BE2C (cell line): ENCODE results near the gene BYSL.

ENCODE experiments used
- DNase-seq: peaks from one replicate; pipeline ENCODE4 v3.0.0-alpha.2; 2020
- H3K27me3 ChIP-seq: fragments of 250-450 bp; sonication (Bioruptor Pico); 2 replicates; pipeline ENCODE4 v1.5.1; 2020; ENCODE audit warnings: mild to moderate bottlenecking
- H3K36me3 ChIP-seq: fragments of 250-450 bp; sonication (Bioruptor Pico); 2 replicates; pipeline ENCODE4 v1.5.1; 2020; ENCODE audit warnings: mild to moderate bottlenecking
- H3K4me1 ChIP-seq: fragments of 250-450 bp; sonication (Bioruptor Pico); 2 replicates; pipeline ENCODE4 v1.5.1; 2020
- H3K4me3 ChIP-seq: 2 replicates; pipeline ENCODE4 v1.5.1; 2011; ENCODE audit warnings: low read depth, low read length
- H3K9me3 ChIP-seq: fragments of 250-450 bp; sonication (Bioruptor Pico); 2 replicates; pipeline ENCODE4 v1.5.1; 2020
- TF ChIP-seq, protein P1 (sequence below): IDR thresholded peaks from 2 replicates; pipeline ENCODE4 v1.5.1; 2012; ENCODE audit warnings: mild to moderate bottlenecking, low read depth, low read length

BYSL gene

DNA sequence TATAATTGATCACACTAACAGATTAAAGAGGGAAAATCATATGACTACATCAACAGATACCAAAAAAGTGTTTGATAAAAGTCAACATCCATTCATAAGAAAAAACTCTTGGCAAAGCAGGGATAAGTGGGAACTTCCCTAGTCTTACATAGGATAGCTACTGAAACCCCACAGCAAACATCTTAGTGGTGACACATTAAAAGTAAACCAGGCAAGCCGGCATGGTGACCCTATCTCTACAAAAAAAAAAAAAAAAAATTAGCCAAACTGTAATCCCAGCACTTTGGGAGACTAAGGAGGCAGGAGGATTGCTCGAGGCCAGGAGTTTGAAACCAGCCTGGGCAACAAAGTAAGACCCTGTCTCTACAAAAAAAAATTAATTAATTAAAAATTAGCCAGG lies 34.1 kb downstream of the BYSL start:
- Histone ChIP-seq H3K4me1 (no peaks in the 10 kb centered on the region), H3K9me3 (no peaks in the 10 kb centered on the region), H3K27me3 (no peaks in the 10 kb centered on the region), H3K4me3 (no peak overlapping the region), H3K36me3 (no peaks in the 10 kb centered on the region)
- no peak for DNase-seq
- TF ChIP-seq, protein P1, sequence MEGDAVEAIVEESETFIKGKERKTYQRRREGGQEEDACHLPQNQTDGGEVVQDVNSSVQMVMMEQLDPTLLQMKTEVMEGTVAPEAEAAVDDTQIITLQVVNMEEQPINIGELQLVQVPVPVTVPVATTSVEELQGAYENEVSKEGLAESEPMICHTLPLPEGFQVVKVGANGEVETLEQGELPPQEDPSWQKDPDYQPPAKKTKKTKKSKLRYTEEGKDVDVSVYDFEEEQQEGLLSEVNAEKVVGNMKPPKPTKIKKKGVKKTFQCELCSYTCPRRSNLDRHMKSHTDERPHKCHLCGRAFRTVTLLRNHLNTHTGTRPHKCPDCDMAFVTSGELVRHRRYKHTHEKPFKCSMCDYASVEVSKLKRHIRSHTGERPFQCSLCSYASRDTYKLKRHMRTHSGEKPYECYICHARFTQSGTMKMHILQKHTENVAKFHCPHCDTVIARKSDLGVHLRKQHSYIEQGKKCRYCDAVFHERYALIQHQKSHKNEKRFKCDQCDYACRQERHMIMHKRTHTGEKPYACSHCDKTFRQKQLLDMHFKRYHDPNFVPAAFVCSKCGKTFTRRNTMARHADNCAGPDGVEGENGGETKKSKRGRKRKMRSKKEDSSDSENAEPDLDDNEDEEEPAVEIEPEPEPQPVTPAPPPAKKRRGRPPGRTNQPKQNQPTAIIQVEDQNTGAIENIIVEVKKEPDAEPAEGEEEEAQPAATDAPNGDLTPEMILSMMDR: no peak

DNA sequence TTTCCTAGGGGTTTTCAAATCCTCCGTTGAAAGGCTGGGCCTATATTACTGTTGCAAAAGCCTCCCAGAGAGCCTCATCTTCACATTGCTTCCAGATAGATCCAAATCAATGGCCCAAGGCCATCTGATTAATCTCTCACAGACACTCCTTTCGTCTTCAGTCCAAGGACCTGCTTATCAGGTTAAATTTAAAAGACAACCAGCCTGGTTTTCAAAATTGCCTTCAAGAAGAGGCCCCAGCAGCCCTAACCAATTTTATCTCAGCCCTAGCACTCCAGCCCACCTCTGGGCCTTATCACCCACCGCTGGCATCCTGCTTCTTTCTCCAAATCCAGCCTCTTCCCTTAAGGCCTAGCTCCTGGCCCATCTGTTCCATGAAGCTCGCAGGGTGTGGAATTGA lies 35.8 kb downstream of the BYSL start:
- H3K9me3 ChIP-seq: no peaks in the 10 kb centered on the region
- H3K4me1 ChIP-seq: no peaks in the 10 kb centered on the region
- no peaks in the 10 kb centered on the region for H3K36me3 ChIP-seq
- no peak overlapping the region for H3K4me3 ChIP-seq
- no peaks in the 10 kb centered on the region for H3K27me3 ChIP-seq
- TF ChIP-seq, protein P1: no peak
- no peak for DNase-seq

DNA sequence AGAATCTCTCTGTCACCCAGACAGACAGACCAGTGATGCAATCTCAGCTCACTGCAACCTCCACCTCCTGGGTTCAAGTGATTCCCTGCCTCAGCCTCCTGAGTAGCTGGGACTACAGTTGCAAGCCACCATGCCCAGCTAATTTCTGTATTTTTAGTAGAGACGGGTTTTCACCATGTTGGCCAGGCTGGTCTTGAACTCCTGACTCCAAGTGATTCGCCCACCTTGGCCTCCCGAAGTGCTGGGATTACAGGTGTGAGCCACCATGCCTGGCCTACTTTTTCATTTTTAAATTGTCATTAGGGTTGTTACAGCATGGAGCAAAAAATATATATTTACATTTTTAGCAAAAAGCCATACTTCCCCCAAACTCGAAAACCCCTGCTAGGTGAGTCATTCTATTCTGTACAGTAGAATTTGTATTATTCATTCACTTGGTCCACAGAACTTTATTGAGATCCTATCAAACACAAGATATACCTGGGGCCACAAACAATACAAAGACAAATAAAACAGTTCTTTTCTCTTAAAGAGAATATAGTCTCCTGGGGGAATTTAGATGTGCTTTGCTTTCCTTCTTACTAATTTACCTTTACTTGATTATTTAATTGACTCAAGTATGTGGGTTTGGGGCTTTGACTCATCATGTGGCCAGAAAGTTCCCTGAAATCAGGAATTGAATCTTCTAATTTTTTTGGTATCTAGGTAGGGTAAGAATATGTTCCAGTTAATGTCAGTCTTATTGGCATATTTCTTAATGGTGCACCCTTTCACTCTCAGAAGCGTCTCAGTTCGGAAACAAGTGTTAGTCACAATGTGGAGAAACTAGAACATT lies 36.9 kb downstream of the BYSL start:
- no peaks in the 10 kb centered on the region for H3K36me3 ChIP-seq

DNA sequence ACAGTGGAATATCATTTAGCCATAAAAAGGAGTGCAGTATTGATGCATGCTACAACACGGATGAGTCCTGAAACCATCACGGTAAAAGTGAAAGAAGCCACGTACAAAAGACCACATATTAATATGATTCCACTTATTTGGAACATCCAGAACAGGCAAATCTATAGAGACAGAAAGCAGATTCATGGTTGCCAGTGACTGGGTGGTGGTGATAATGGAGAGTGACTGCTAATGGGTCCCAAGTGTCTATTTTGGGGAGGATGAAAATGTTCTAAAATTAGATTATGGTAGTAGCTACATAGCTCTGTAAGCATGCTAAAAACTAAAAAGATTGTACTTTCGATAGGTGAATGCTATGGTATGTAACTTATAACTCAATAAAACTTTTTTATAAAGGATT lies 38.7 kb downstream of the BYSL start:
- Histone ChIP-seq H3K27me3 (no peaks in the 10 kb centered on the region), H3K4me1 (no peaks in the 10 kb centered on the region), H3K36me3 (no peaks in the 10 kb centered on the region), H3K4me3 (no peak overlapping the region), H3K9me3 (no peaks in the 10 kb centered on the region)
- TF ChIP-seq, protein P1: no peak
- no peak for DNase-seq

More for the DNA sequence above, 36.9 kb downstream of the BYSL start:
- H3K27me3 ChIP-seq: no peaks in the 10 kb centered on the region
- H3K4me3 ChIP-seq: no peak overlapping the region
- DNase-seq: no peak
- TF ChIP-seq, protein P1: no peak
- no peaks in the 10 kb centered on the region for H3K4me1 ChIP-seq
- H3K9me3 ChIP-seq: no peaks in the 10 kb centered on the region

DNA sequence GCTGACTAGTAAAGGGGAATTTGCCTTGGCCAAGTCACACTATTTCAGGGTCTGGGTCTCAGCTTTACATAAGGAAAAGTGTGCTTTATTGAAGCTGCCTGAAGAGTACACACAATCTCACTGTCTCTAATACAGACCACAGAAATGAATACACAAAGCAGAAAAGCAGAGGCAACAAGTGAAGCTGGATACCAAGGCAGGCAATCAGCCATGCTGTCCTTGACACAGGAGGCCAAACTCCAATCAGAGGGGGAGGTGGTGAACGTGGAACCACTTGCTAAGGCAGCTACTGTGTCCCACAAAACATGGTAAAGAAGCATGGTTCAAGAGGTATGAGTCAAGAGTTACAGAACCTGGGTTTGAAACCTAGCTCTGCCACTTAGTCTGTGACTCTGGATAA lies 42.1 kb downstream of the BYSL start:
- Histone ChIP-seq H3K4me3 (no peak overlapping the region), H3K9me3 (no peaks in the 10 kb centered on the region), H3K4me1 (no peaks in the 10 kb centered on the region), H3K27me3 (no peaks in the 10 kb centered on the region), H3K36me3 (no peaks in the 10 kb centered on the region)
- TF ChIP-seq, protein P1: no peak
- DNase-seq: no peak

DNA sequence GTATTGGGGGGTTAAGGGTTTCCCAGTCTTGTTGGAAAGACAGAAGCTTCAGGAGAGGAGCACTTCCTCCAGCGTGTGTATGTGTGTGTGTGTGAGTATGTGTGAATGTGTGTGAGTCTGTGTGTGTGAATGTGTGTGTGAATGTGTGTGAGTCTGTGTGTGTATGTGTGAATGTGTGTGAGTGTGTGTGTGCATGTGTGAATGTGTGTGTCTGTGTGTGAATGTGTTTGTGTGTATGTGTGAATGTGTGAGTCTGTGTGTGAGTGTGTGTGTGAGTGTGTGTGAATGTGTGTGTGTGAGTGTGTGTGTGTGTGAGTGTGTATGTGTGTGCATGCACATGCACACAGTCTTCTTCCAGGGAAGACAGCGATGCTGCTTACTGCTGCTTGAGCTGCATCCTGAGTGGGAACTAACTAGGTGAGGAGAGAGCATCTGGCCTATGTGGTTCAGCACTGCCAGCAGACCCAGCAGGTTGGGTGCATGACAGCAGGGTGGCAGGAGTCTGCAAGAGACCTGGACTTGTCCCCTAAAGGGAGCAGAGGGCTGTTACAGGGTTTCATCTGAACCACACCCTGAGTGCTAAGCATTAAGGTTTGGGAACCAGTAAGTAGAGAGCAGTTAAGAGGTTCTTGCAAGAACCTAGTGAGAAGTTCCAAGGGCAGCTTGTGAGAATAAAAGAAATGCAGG lies 43.0 kb downstream of the BYSL start:
- Histone ChIP-seq H3K27me3 (no peaks in the 10 kb centered on the region), H3K4me1 (no peaks in the 10 kb centered on the region), H3K36me3 (no peaks in the 10 kb centered on the region), H3K4me3 (no peak overlapping the region), H3K9me3 (no peaks in the 10 kb centered on the region; the same call in 1 of the 2 replicates)
- TF ChIP-seq, protein P1: no peak
- no peak for DNase-seq
